WTC11 (cell line): ENCODE measurements around the gene MYO18A.

ENCODE experiments used
- CTCF ChIP-seq: fragments of 200-600 bp; IDR thresholded peaks from 2 replicates; pipeline ENCODE4 v1.8.0; 2022; ENCODE audit warnings: antibody characterized with exemption
- FOXJ3 ChIP-seq: sonication (generic); formaldehyde crosslinking; IDR thresholded peaks from 2 replicates; pipeline ENCODE4 v1.9.0; 2021; ENCODE audit warnings: missing genetic modification reagents, mild to moderate bottlenecking, borderline replicate concordance
- GABPB1 ChIP-seq: sonication (generic); formaldehyde crosslinking; IDR thresholded peaks from 2 replicates; pipeline ENCODE4 v1.8.1; 2023; ENCODE audit warnings: mild to moderate bottlenecking, missing genetic modification reagents
- PREB ChIP-seq: sonication (generic); formaldehyde crosslinking; IDR thresholded peaks from 2 replicates; pipeline ENCODE4 v1.8.1; 2022; ENCODE audit warnings: mild to moderate bottlenecking, missing genetic modification reagents, moderate library complexity, borderline replicate concordance
- SP1 ChIP-seq: sonication (generic); formaldehyde crosslinking; conservative IDR thresholded peaks from 2 replicates; pipeline ENCODE4 v1.8.1; 2022; ENCODE audit warnings: missing genetic modification reagents
- ZNF121 ChIP-seq: sonication (generic); formaldehyde crosslinking; IDR thresholded peaks from 2 replicates; pipeline ENCODE4 v1.8.0; 2023; ENCODE audit warnings: missing genetic modification reagents
- ZNF219 ChIP-seq: sonication (generic); formaldehyde crosslinking; IDR thresholded peaks from 2 replicates; pipeline ENCODE4 v1.8.0; 2023; ENCODE audit warnings: missing genetic modification reagents, mild to moderate bottlenecking, borderline replicate concordance
- ZNF263 ChIP-seq: sonication (generic); formaldehyde crosslinking; IDR thresholded peaks from 2 replicates; pipeline ENCODE4 v1.8.1; 2022; ENCODE audit warnings: low read depth, mild to moderate bottlenecking, moderate library complexity, missing genetic modification reagents
- ZNF317 ChIP-seq: sonication (generic); formaldehyde crosslinking; IDR thresholded peaks from 2 replicates; pipeline ENCODE4 v1.8.1; 2023; ENCODE audit warnings: low read depth, mild to moderate bottlenecking, moderate library complexity, missing genetic modification reagents, borderline replicate concordance
- TF ChIP-seq, protein P1 (sequence below): sonication (generic); formaldehyde crosslinking; IDR thresholded peaks from 2 replicates; pipeline ENCODE4 v1.8.0; 2022; ENCODE audit warnings: mild to moderate bottlenecking, missing genetic modification reagents
- TF ChIP-seq, protein P2 (sequence below): sonication (generic); formaldehyde crosslinking; IDR thresholded peaks from 2 replicates; pipeline ENCODE4 v1.8.1; 2023; ENCODE audit warnings: mild to moderate bottlenecking, missing genetic modification reagents, moderate library complexity

GRCh38 chr17:29196769-29197515, 16.7 kb upstream of the MYO18A start:
- TF ChIP-seq ZNF219 (CRISPR knock-in tag) (no peak), CTCF (no peak), SP1 (no peak), PREB (CRISPR knock-in tag) (no peak), ZNF317 (CRISPR knock-in tag) (no peak), ZNF263 (no peak), FOXJ3 (no peak), ZNF121 (no peak), GABPB1 (CRISPR knock-in tag) (no peak)
- TF ChIP-seq, protein P1, sequence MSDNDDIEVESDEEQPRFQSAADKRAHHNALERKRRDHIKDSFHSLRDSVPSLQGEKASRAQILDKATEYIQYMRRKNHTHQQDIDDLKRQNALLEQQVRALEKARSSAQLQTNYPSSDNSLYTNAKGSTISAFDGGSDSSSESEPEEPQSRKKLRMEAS (CRISPR knock-in tag): no peak
- TF ChIP-seq, protein P2, sequence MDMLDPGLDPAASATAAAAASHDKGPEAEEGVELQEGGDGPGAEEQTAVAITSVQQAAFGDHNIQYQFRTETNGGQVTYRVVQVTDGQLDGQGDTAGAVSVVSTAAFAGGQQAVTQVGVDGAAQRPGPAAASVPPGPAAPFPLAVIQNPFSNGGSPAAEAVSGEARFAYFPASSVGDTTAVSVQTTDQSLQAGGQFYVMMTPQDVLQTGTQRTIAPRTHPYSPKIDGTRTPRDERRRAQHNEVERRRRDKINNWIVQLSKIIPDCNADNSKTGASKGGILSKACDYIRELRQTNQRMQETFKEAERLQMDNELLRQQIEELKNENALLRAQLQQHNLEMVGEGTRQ: no peak
